ENCODE data around the gene CGRRF1.

Gene CGRRF1

GRCh38 chr14:54577977-54578376 lies 68.3 kb downstream of the CGRRF1 start:
- DNase-seq (ENCODE audit: low spot score): no peak

DNA sequence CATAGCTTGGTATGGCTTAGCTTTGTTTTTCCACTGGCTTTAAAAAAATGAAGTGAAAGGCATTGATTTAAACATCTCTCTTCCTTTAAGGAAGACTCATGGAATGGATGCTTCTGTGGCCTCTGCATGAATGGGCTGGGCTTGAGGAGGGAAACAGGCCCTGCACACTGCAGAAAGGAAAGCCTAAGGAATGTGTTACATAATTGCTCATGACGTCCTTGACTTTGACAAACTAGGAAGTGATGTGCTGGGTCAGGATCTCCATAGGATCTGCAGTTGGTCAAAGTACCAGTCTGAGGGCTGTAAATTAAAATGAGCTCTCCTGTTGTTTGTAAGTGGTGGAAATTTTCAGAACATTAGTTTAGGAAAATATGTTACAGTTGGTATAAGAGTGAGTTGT lies 69.9 kb downstream of the CGRRF1 start:
- no peak for DNase-seq (ENCODE audit: low spot score)

GRCh38 chr14:54580933-54581332 lies 71.2 kb downstream of the CGRRF1 start:
- no peak for DNase-seq (ENCODE audit: low spot score)

DNA sequence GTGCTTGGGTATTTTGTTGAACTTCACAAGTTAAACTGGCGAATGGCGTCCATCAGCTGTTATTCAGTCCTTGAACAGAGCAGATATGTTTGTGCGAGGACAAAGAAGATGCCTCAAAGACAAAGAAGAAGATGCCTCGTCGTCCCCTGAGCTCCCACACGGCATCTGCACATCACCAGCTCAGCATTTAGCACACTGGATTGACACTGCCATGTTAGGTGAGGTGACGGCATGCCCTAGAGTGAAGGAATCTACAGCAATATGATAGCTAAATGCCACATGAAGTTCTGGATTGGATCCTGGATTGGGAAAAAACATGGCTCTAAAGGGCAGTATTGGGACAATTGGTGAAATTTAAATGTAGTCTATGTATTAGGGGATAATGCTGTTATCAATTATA lies 72.6 kb downstream of the CGRRF1 start:
- no peak for DNase-seq (ENCODE audit: low spot score)

- DNase-seq (ENCODE audit: low spot score): no peak
These were observed 74.4 kb downstream of the CGRRF1 start for GRCh38 chr14:54584097-54584496.

DNA sequence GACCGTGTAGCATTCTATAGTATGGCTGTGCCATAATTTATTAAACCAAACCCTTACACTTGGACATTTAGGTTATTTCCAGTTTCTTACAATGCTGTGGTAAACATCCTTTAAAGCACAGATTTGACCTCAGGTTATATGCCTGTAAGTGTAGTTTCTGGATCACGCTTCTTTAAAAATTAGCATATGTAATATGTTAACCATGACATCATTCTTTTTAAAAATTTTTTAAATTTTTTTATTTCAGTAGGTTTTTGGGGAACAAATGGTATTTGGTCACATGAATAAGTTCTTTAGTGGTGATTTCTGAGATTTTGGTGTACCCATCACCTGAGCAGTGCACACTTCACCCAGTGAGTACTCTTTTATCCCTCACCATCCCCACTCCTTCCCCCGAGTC lies 75.5 kb downstream of the CGRRF1 start:
- no peak for DNase-seq (ENCODE audit: low spot score)
